HEK293 (cell line): ENCODE results near the gene RASD1.
"Not testable (repeated sequence)": the region's sequence is repeated elsewhere in the genome, so short reads cannot be mapped to it uniquely, and the experiment has no call there.

ENCODE experiments used
- CTCF ChIA-PET: fragments of 350-600 bp; formaldehyde crosslinking; extraction: SDS; loops from one replicate; lab custom pipeline; 2021; ENCODE audit warnings: antibody characterized with exemption; lab: Yijun Ruan, JAX
- POLR2A ChIA-PET: fragments of 300-600 bp; formaldehyde crosslinking; extraction: SDS; loops from one replicate; lab custom pipeline; 2020; ENCODE audit warnings: antibody characterized with exemption, inconsistent platforms; lab: Yijun Ruan, JAX
- H3K27ac ChIP-seq: fragments of 200-500 bp; sonication (Bioruptor generic); 2 replicates; pipeline ENCODE4 v1.5.1; 2014; ENCODE audit warnings: low read depth, low read length, control low read depth, inconsistent platforms; ENCODE audit errors: extremely low read depth
- H3K36me3 ChIP-seq, 2 experiments: fragments of 200-500 bp in 1 of 2; sonication (Bioruptor generic) in 1 of 2; 1 replicate in 1 of 2; 2 replicates in 1 of 2; pipeline ENCODE4 v1.5.1; 2014 to 2017; ENCODE audit warnings: inconsistent platforms in 2 of 2, low read length in 2 of 2; ENCODE audit not compliant: control insufficient read depth in 2 of 2, insufficient read depth in 1 of 2
- H3K4me1 ChIP-seq: fragments of 200-500 bp; sonication (Bioruptor generic); 2 replicates; pipeline ENCODE4 v1.5.1; 2014; ENCODE audit warnings: mild to moderate bottlenecking, low read length, inconsistent platforms; ENCODE audit not compliant: control insufficient read depth, insufficient read depth
- H3K4me3 ChIP-seq: 2 replicates; pipeline ENCODE4 v1.5.1; 2011; ENCODE audit warnings: low read depth, mild to moderate bottlenecking, control low read depth, low read length, moderate library complexity
- H3K9me3 ChIP-seq: fragments of 200-500 bp; sonication (Bioruptor generic); 2 replicates; pipeline ENCODE4 v1.5.1; 2014; ENCODE audit warnings: low read depth, low read length, inconsistent platforms; ENCODE audit not compliant: control insufficient read depth, insufficient read depth
- BCL11A ChIP-seq: fragments of 450-650 bp; formaldehyde crosslinking; IDR thresholded peaks from 2 replicates; pipeline ENCODE4 v1.5.1; 2016; ENCODE audit warnings: low read depth, missing biosample characterization, missing genetic modification characterization
- GFI1B ChIP-seq: fragments of 450-650 bp; formaldehyde crosslinking; IDR thresholded peaks from 2 replicates; pipeline ENCODE4 v1.5.1; 2016; ENCODE audit warnings: missing biosample characterization, missing genetic modification characterization
- GLI2 ChIP-seq: fragments of 450-650 bp; formaldehyde crosslinking; IDR thresholded peaks from 2 replicates; pipeline ENCODE4; 2017; ENCODE audit warnings: missing biosample characterization, missing genetic modification characterization, low read depth, borderline replicate concordance
- GLIS1 ChIP-seq: fragments of 450-650 bp; formaldehyde crosslinking; IDR thresholded peaks from 2 replicates; pipeline ENCODE4 v1.5.1; 2016; ENCODE audit warnings: missing biosample characterization, missing genetic modification characterization
- HOXA7 ChIP-seq: sonication (generic); formaldehyde crosslinking; IDR thresholded peaks from 2 replicates; pipeline ENCODE4 v1.8.1; 2022; ENCODE audit warnings: missing genetic modification reagents, borderline replicate concordance
- KLF1 ChIP-seq: fragments of 450-650 bp; formaldehyde crosslinking; IDR thresholded peaks from 2 replicates; pipeline ENCODE4 v1.5.1; 2016; ENCODE audit warnings: missing biosample characterization, missing genetic modification characterization
- KLF7 ChIP-seq: fragments of 450-650 bp; formaldehyde crosslinking; IDR thresholded peaks from 2 replicates; pipeline ENCODE4 v1.5.1; 2016; ENCODE audit warnings: missing biosample characterization, missing genetic modification characterization, borderline replicate concordance
- MYNN ChIP-seq: fragments of 450-650 bp; formaldehyde crosslinking; IDR thresholded peaks from 2 replicates; pipeline ENCODE4 v1.5.1; 2016; ENCODE audit warnings: missing biosample characterization, missing genetic modification characterization, borderline replicate concordance
- MZF1 ChIP-seq: fragments of 450-650 bp; formaldehyde crosslinking; IDR thresholded peaks from 2 replicates; pipeline ENCODE4 v1.5.1; 2017; ENCODE audit warnings: missing biosample characterization, missing genetic modification characterization, borderline replicate concordance
- SP3 ChIP-seq: fragments of 450-650 bp; formaldehyde crosslinking; IDR thresholded peaks from 2 replicates; pipeline ENCODE4 v1.5.1; 2016; ENCODE audit warnings: missing biosample characterization, missing genetic modification characterization
- ZBTB17 ChIP-seq: fragments of 450-650 bp; formaldehyde crosslinking; IDR thresholded peaks from 2 replicates; pipeline ENCODE4 v1.5.1; 2016; ENCODE audit warnings: missing biosample characterization, missing genetic modification characterization
- ZBTB21 ChIP-seq: fragments of 450-650 bp; formaldehyde crosslinking; IDR thresholded peaks from 2 replicates; pipeline ENCODE4 v1.5.1; 2017; ENCODE audit warnings: missing biosample characterization, missing genetic modification characterization
- ZBTB48 ChIP-seq: fragments of 450-650 bp; formaldehyde crosslinking; IDR thresholded peaks from 2 replicates; pipeline ENCODE4 v1.5.1; 2016; ENCODE audit warnings: missing biosample characterization, missing genetic modification characterization
- ZFP37 ChIP-seq: fragments of 450-650 bp; formaldehyde crosslinking; IDR thresholded peaks from 2 replicates; pipeline ENCODE4 v1.5.1; 2016; ENCODE audit warnings: missing biosample characterization, missing genetic modification characterization
- ZNF138 ChIP-seq: fragments of 450-650 bp; formaldehyde crosslinking; IDR thresholded peaks from 2 replicates; pipeline ENCODE4 v1.5.1; 2016; ENCODE audit warnings: missing biosample characterization, missing genetic modification characterization, borderline replicate concordance
- ZNF223 ChIP-seq: fragments of 450-650 bp; formaldehyde crosslinking; IDR thresholded peaks from 2 replicates; pipeline ENCODE4 v1.5.1; 2016; ENCODE audit warnings: missing biosample characterization, missing genetic modification characterization
- ZNF239 ChIP-seq: fragments of 450-650 bp; formaldehyde crosslinking; IDR thresholded peaks from 2 replicates; pipeline ENCODE4 v1.5.1; 2016; ENCODE audit warnings: missing biosample characterization, missing genetic modification characterization
- ZNF266 ChIP-seq: fragments of 450-650 bp; formaldehyde crosslinking; IDR thresholded peaks from 2 replicates; pipeline ENCODE4 v1.5.1; 2016; ENCODE audit warnings: missing biosample characterization, missing genetic modification characterization, low read depth
- ZNF292 ChIP-seq: fragments of 450-650 bp; formaldehyde crosslinking; IDR thresholded peaks from 2 replicates; pipeline ENCODE4 v1.5.1; 2016; ENCODE audit warnings: low read depth, missing biosample characterization, missing genetic modification characterization, borderline replicate concordance
- ZNF433 ChIP-seq: fragments of 450-650 bp; formaldehyde crosslinking; IDR thresholded peaks from 2 replicates; pipeline ENCODE4 v1.5.1; 2016; ENCODE audit warnings: missing biosample characterization, missing genetic modification characterization, low read depth
- ZNF521 ChIP-seq: fragments of 450-650 bp; formaldehyde crosslinking; IDR thresholded peaks from 2 replicates; pipeline ENCODE4 v1.5.1; 2017; ENCODE audit warnings: missing biosample characterization, mild to moderate bottlenecking, missing genetic modification characterization
- ZNF664 ChIP-seq: fragments of 450-650 bp; formaldehyde crosslinking; IDR thresholded peaks from 2 replicates; pipeline ENCODE4 v1.5.1; 2016; ENCODE audit warnings: missing biosample characterization, missing genetic modification characterization
- ZNF791 ChIP-seq: fragments of 450-650 bp; formaldehyde crosslinking; IDR thresholded peaks from 2 replicates; pipeline ENCODE4 v1.5.1; 2016; ENCODE audit warnings: missing biosample characterization, missing genetic modification characterization
- ZSCAN16 ChIP-seq: fragments of 450-650 bp; formaldehyde crosslinking; IDR thresholded peaks from 2 replicates; pipeline ENCODE4 v1.5.1; 2016; ENCODE audit warnings: missing biosample characterization, missing genetic modification characterization
- TF ChIP-seq, protein P1 (sequence below): fragments of 450-650 bp; formaldehyde crosslinking; IDR thresholded peaks from 2 replicates; pipeline ENCODE4 v1.5.1; 2016; ENCODE audit warnings: missing biosample characterization, missing genetic modification characterization
- TF ChIP-seq, protein P2 (sequence below): fragments of 450-650 bp; formaldehyde crosslinking; IDR thresholded peaks from 2 replicates; pipeline ENCODE4 v1.5.1; 2016; ENCODE audit warnings: missing biosample characterization, missing genetic modification characterization
- TF ChIP-seq, protein P3 (sequence below): fragments of 450-650 bp; formaldehyde crosslinking; IDR thresholded peaks from 2 replicates; pipeline ENCODE4 v1.5.1; 2017; ENCODE audit warnings: missing biosample characterization, missing genetic modification characterization
- TF ChIP-seq, protein P4 (sequence below): fragments of 450-650 bp; formaldehyde crosslinking; IDR thresholded peaks from 2 replicates; pipeline ENCODE4 v1.5.1; 2017; ENCODE audit warnings: missing biosample characterization, missing genetic modification characterization

The RASD1 gene

DNA sequence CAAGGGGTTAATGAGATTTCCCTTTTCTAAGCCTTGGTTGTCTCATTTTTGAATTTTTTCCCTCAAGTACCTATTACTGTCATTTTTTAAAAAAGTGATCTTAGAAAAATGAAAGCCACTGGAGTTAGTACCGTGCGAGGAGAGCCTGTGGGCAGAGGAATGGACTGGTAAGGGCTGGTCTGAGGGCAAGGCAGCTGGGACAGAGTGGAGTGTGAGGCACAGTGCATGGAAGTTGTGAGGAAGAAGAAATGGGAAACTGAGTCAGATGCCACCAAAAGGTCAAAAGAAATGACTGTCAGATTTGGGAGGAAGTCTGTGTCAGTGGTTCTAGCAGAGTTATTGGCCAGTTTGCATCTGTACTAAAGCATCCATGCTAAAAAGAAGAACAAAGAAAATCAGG is 8.2 kb downstream of the RASD1 start:
- TF ChIP-seq ZSCAN16 (tag by site-specific recombination) (no peak), BCL11A (tag by site-specific recombination) (no peak), SP3 (tag by site-specific recombination) (no peak), MYNN (tag by site-specific recombination) (no peak), ZFP37 (no peak), KLF7 (tag by site-specific recombination) (no peak), KLF1 (tag by site-specific recombination) (no peak), GFI1B (tag by site-specific recombination) (no peak), ZBTB48 (tag by site-specific recombination) (no peak), GLI2 (tag by site-specific recombination) (no peak), ZNF664 (tag by site-specific recombination) (no peak), ZNF266 (tag by site-specific recombination) (no peak), ZNF292 (tag by site-specific recombination) (no peak), ZNF433 (no peak)
- TF ChIP-seq, protein P1, sequence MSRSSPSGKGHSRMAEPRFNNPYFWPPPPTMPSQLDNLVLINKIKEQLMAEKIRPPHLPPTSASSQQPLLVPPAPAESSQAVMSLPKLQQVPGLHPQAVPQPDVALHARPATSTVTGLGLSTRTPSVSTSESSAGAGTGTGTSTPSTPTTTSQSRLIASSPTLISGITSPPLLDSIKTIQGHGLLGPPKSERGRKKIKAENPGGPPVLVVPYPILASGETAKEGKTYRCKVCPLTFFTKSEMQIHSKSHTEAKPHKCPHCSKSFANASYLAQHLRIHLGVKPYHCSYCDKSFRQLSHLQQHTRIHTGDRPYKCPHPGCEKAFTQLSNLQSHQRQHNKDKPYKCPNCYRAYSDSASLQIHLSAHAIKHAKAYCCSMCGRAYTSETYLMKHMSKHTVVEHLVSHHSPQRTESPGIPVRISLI, result no peak
- TF ChIP-seq, protein P2, sequence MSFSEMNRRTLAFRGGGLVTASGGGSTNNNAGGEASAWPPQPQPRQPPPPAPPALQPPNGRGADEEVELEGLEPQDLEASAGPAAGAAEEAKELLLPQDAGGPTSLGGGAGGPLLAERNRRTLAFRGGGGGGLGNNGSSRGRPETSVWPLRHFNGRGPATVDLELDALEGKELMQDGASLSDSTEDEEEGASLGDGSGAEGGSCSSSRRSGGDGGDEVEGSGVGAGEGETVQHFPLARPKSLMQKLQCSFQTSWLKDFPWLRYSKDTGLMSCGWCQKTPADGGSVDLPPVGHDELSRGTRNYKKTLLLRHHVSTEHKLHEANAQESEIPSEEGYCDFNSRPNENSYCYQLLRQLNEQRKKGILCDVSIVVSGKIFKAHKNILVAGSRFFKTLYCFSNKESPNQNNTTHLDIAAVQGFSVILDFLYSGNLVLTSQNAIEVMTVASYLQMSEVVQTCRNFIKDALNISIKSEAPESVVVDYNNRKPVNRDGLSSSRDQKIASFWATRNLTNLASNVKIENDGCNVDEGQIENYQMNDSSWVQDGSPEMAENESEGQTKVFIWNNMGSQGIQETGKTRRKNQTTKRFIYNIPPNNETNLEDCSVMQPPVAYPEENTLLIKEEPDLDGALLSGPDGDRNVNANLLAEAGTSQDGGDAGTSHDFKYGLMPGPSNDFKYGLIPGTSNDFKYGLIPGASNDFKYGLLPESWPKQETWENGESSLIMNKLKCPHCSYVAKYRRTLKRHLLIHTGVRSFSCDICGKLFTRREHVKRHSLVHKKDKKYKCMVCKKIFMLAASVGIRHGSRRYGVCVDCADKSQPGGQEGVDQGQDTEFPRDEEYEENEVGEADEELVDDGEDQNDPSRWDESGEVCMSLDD, result no peak
- TF ChIP-seq, protein P3, sequence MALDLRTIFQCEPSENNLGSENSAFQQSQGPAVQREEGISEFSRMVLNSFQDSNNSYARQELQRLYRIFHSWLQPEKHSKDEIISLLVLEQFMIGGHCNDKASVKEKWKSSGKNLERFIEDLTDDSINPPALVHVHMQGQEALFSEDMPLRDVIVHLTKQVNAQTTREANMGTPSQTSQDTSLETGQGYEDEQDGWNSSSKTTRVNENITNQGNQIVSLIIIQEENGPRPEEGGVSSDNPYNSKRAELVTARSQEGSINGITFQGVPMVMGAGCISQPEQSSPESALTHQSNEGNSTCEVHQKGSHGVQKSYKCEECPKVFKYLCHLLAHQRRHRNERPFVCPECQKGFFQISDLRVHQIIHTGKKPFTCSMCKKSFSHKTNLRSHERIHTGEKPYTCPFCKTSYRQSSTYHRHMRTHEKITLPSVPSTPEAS (tag by site-specific recombination), result no peak
- no peaks in the 10 kb centered on the region for H3K9me3 ChIP-seq
- H3K4me1 ChIP-seq, result no peaks in the 10 kb centered on the region
- CTCF ChIA-PET, result interaction anchor here (0.8 kb wide), 1 partner anchor 9 kb away, joined by 5 read pairs; no protein-coding TSS in a partner anchor
- no peak overlapping the region for H3K4me3 ChIP-seq
- POLR2A ChIA-PET, result no interaction called here
- peaks cover 21 to 77% of the 10 kb centered on the region in 2 experiments for H3K36me3 ChIP-seq
- H3K27ac ChIP-seq, result no peak overlapping the region

DNA sequence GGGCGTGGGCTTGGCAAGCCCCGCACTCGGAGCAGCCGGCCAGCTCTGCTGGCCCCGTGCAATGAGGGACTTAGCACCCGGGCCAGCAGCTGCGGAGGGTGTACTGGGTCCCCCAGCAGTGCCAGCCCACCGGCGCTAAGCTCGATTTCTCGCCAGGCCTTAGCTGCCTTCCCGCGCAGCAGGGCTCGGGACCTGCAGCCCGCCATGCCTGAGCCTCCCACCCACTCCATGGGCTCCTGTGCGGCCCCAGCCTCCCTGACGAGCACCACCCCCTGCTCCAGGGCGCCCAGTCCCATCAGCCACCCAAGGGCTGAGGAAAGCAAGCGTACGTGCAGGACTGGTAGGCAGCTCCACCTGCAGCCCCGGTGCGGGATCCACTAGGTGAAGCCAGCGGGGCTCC is 9.8 kb downstream of the RASD1 start:
- POLR2A ChIA-PET, result not testable (repeated sequence)

DNA sequence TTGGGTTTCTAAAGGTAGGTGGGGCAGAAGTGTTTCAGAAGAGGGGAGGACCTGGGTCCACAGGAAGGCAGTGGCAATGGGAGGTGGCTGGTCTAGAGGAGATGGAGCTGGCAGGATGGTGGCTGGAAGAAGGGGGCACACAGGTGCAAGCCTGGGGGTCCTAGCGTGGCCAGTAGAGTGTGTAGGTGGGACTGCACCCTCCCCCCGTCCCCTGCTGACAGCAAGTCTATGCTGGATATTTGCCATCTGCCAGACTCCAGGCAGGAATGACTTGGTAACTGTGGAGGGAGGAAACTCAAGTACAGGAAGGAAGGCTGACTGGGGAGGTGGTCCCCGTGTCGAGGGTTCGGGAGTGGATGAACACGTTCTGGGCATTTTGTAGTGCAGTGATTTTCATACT is 10.8 kb downstream of the RASD1 start:
- POLR2A ChIA-PET, result no interaction called here
- peaks cover 31 to 68% of the 10 kb centered on the region in 2 experiments for H3K36me3 ChIP-seq
- H3K27ac ChIP-seq, result no peak overlapping the region
- CTCF ChIA-PET, result no interaction called here
- no peaks in the 10 kb centered on the region for H3K4me1 ChIP-seq
- no peaks in the 10 kb centered on the region for H3K9me3 ChIP-seq
- H3K4me3 ChIP-seq, result no peak overlapping the region
- TF ChIP-seq ZNF138 (tag by site-specific recombination), result no peak
- TF ChIP-seq MZF1 (tag by site-specific recombination), result no peak
- no peak for TF ChIP-seq ZNF791 (tag by site-specific recombination)
- TF ChIP-seq HOXA7, result no peak
- no peak for TF ChIP-seq ZBTB17 (tag by site-specific recombination)
- TF ChIP-seq GLIS1 (tag by site-specific recombination), result no peak
- TF ChIP-seq ZNF521 (tag by site-specific recombination), result no peak
- no peak for TF ChIP-seq ZNF239 (tag by site-specific recombination)
- no peak for TF ChIP-seq ZNF223 (tag by site-specific recombination)
- TF ChIP-seq, protein P4, sequence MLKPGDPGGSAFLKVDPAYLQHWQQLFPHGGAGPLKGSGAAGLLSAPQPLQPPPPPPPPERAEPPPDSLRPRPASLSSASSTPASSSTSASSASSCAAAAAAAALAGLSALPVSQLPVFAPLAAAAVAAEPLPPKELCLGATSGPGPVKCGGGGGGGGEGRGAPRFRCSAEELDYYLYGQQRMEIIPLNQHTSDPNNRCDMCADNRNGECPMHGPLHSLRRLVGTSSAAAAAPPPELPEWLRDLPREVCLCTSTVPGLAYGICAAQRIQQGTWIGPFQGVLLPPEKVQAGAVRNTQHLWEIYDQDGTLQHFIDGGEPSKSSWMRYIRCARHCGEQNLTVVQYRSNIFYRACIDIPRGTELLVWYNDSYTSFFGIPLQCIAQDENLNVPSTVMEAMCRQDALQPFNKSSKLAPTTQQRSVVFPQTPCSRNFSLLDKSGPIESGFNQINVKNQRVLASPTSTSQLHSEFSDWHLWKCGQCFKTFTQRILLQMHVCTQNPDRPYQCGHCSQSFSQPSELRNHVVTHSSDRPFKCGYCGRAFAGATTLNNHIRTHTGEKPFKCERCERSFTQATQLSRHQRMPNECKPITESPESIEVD (tag by site-specific recombination), result no peak
- no peak for TF ChIP-seq ZBTB21
- no peak for TF ChIP-seq BCL11A (tag by site-specific recombination)

More for the DNA sequence above, 9.8 kb downstream of the RASD1 start:
- H3K27ac ChIP-seq, H3K9me3 ChIP-seq, H3K4me3 ChIP-seq, H3K4me1 ChIP-seq: not testable (repeated sequence)
- peaks cover 26 to 70% of the 10 kb centered on the region in 2 experiments for H3K36me3 ChIP-seq
- CTCF ChIA-PET, result interaction anchor here (0.8 kb wide), 1 partner anchor 12 kb away, joined by 3 read pairs; no protein-coding TSS in a partner anchor
